HUES64 (cell line): ENCODE measurements around the gene STAT1.

Source experiments
- H3K27ac ChIP-seq: 2 replicates; pipeline ENCODE4 v1.7.0; 2013; ENCODE audit warnings: low read depth, low read length, inconsistent platforms
- H3K27me3 ChIP-seq: 2 replicates; pipeline ENCODE4 v1.6.1; 2013; ENCODE audit warnings: mild to moderate bottlenecking, low read length; ENCODE audit not compliant: insufficient read depth
- H3K36me3 ChIP-seq: 2 replicates; pipeline ENCODE4 v1.6.1; 2013; ENCODE audit warnings: mild to moderate bottlenecking, low read length; ENCODE audit not compliant: insufficient read depth
- H3K4me1 ChIP-seq: 2 replicates; pipeline ENCODE4 v1.6.1; 2013; ENCODE audit warnings: mild to moderate bottlenecking, low read length, moderate library complexity; ENCODE audit not compliant: insufficient read depth
- H3K4me3 ChIP-seq: 2 replicates; pipeline ENCODE4 v1.5.1; 2013; ENCODE audit warnings: mild to moderate bottlenecking, low read length, moderate library complexity
- H3K9ac ChIP-seq: 2 replicates; pipeline ENCODE4 v1.6.1; 2013; ENCODE audit warnings: mild to moderate bottlenecking, low read depth, low read length
- H3K9me3 ChIP-seq: 2 replicates; pipeline ENCODE4 v1.6.1; 2013; ENCODE audit warnings: low read depth, low read length; ENCODE audit not compliant: insufficient read depth
- WGBS: fragments of 150-250, 120-280 bp; methylation state at CpG from one replicate; pipeline ENCODE4 v1.1.7; 2013; ENCODE audit warnings: missing lambda C conversion rate; 5-methylcytosine and 5-hydroxymethylcytosine counted together

Gene STAT1

GRCh38 chr2:190979906-190980629, 33.9 kb downstream of the STAT1 start:
- H3K27ac ChIP-seq: no peak overlapping the region
- 91% methylated on average over 14 of the region's 14 CpGs for WGBS
- peaks cover 99% of the 10 kb centered on the region for H3K36me3 ChIP-seq
- H3K9me3 ChIP-seq: no peaks in the 10 kb centered on the region
- no peaks in the 10 kb centered on the region for H3K4me1 ChIP-seq
- H3K4me3 ChIP-seq: no peak overlapping the region
- H3K27me3 ChIP-seq: no peaks in the 10 kb centered on the region
- H3K9ac ChIP-seq: no peak overlapping the region

- Histone ChIP-seq H3K27me3 (no peaks in the 10 kb centered on the region), H3K9me3 (no peaks in the 10 kb centered on the region), H3K9ac (no peak overlapping the region), H3K36me3 (peaks cover 99% of the 10 kb centered on the region), H3K4me1 (no peaks in the 10 kb centered on the region), H3K4me3 (no peak overlapping the region), H3K27ac (no peak overlapping the region)
- WGBS: 93% methylated on average over 17 of the region's 17 CpGs
Measured at GRCh38 chr2:190978389-190979053, 35.5 kb downstream of the STAT1 start.

- H3K9me3 ChIP-seq: no peaks in the 10 kb centered on the region
- 97% methylated on average over 5 of the region's 5 CpGs for WGBS
- H3K27me3 ChIP-seq: no peaks in the 10 kb centered on the region
- H3K27ac ChIP-seq: no peak overlapping the region
- no peak overlapping the region for H3K4me3 ChIP-seq
- no peak overlapping the region for H3K9ac ChIP-seq
- H3K4me1 ChIP-seq: no peaks in the 10 kb centered on the region
- peaks cover 99% of the 10 kb centered on the region for H3K36me3 ChIP-seq
Measured at GRCh38 chr2:190977505-190977904, 36.5 kb downstream of the STAT1 start.

GRCh38 chr2:190976521-190976920, 37.5 kb downstream of the STAT1 start:
- WGBS: 97% methylated on average over 2 of the region's 2 CpGs
- H3K9ac ChIP-seq: no peak overlapping the region

GRCh38 chr2:190974629-190975361, 39.2 kb downstream of the STAT1 start:
- Histone ChIP-seq H3K27me3 (no peaks in the 10 kb centered on the region), H3K9me3 (no peaks in the 10 kb centered on the region), H3K36me3 (peaks cover 97% of the 10 kb centered on the region), H3K4me3 (no peak overlapping the region), H3K27ac (no peak overlapping the region), H3K9ac (no peak overlapping the region), H3K4me1 (no peaks in the 10 kb centered on the region)
- 90% methylated on average over 12 of the region's 12 CpGs for WGBS

More at GRCh38 chr2:190976521-190976920, 37.5 kb downstream of the STAT1 start:
- no peaks in the 10 kb centered on the region for H3K9me3 ChIP-seq
- no peak overlapping the region for H3K27ac ChIP-seq
- peaks cover 97% of the 10 kb centered on the region for H3K36me3 ChIP-seq
- no peak overlapping the region for H3K4me3 ChIP-seq
- no peaks in the 10 kb centered on the region for H3K27me3 ChIP-seq
- no peaks in the 10 kb centered on the region for H3K4me1 ChIP-seq

DNA sequence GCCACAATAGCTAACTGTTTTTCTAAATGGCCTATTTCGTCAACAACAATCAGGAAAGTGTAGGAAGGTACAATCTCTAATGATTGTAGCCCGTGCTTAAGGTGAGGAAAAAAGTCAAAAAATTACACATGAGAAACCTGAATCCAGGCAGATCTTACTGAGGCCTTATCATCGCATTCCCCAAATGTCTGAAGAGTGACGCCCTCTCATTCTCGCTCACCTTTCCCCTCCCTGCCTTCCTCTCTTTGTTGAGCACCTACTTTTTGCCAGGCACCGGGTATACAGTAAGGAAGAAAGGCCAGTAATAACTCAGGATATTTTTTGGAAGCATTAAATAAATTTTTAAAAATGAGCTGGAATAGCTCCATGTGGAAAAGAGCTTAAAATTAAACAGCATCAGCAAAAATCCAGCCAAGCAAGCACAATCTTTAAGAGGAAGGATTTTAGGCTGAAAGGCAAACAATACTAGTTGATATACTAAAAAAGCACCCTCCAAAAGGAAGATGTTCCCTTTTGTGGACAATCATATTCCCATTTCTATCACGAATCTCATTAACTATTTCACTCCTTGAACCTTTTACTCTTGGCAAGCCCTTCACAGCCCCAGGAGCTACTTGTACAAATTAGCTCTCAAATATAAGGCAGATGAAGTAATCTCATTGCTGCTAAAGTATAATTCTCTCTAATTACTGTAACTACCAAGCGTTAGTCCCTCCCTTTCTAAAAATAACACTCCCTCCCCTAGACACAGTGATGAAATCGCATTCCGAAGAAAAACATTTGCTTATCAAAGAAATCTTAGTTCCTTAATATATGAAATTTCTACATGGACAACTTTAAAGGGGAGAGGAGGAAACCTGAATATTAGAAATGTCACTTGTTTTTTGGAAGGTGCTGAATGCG, 40.0 kb downstream of the STAT1 start:
- Histone ChIP-seq H3K9me3 (no peaks in the 10 kb centered on the region), H3K36me3 (peaks cover 97% of the 10 kb centered on the region), H3K4me3 (no peak overlapping the region), H3K9ac (no peak overlapping the region), H3K27me3 (no peaks in the 10 kb centered on the region), H3K27ac (no peak overlapping the region), H3K4me1 (no peaks in the 10 kb centered on the region)
- 93% methylated on average over 10 of the region's 11 CpGs for WGBS

DNA sequence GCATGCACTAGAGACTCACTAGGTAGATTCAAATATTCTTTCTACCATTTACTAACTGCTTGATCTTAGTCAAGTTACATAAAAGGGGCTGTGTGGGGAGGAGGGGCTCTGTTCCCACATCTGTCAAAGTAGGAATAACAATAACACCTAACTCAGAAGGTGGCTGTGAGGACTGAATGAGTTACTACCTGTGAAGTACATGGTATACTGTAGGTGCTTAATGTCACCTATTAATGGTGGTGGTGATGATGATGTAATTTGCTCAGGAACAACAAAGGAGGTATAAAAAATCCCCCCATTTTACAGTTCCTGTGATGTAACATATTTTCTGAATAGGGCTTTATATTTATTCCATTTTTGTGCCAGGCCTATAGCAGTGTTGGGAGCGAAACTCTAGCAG, 40.7 kb downstream of the STAT1 start:
- H3K27ac ChIP-seq: no peak overlapping the region
- H3K9me3 ChIP-seq: no peaks in the 10 kb centered on the region
- H3K9ac ChIP-seq: no peak overlapping the region
- H3K27me3 ChIP-seq: no peaks in the 10 kb centered on the region
- peaks cover 96% of the 10 kb centered on the region for H3K36me3 ChIP-seq
- no peaks in the 10 kb centered on the region for H3K4me1 ChIP-seq
- WGBS: 91% methylated on average over 1 of the region's 1 CpG
- no peak overlapping the region for H3K4me3 ChIP-seq

DNA sequence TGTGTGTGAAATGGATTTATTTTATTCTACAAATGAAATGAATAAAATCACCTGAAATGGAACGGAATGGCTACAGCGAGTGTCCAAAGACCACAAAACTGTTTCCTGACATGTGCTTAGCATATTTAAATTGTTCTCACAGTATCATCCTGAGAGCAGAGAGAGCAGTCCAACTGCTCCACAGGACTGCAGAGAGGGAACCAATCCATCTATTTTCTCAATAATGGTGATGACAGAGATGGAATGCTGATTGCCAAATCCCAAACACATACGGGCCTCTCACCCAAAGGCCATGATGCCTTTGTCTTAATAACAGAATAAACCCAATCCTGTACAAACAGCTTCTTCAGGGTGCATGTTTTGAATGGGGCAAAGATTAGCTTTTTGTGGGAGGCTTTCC, 41.1 kb downstream of the STAT1 start:
- Histone ChIP-seq H3K4me3 (no peak overlapping the region), H3K27me3 (no peaks in the 10 kb centered on the region), H3K27ac (no peak overlapping the region), H3K9ac (no peak overlapping the region), H3K9me3 (no peaks in the 10 kb centered on the region), H3K36me3 (peaks cover 96% of the 10 kb centered on the region), H3K4me1 (no peaks in the 10 kb centered on the region)
- 82% methylated on average over 3 of the region's 3 CpGs for WGBS

DNA sequence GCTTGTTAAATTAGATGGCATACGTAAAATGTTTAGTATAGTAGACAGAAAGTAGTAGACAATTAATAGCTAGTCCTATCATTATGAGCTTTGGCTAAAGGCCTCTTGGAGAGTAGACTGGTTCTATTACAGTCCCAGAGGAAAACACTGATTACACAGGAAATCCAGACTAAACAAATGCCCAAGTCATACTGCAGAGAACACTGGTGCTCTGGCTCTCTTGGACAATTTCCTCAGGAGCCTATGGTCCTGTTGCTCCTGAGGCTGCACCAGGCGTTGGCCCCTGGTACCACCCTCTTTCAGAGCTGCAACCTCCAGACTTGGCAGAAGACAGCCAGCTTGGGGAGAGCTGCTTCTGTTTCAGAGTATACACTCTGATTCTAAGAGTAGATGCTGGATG, 41.8 kb downstream of the STAT1 start:
- Histone ChIP-seq H3K27ac (no peak overlapping the region), H3K4me1 (no peaks in the 10 kb centered on the region), H3K4me3 (no peak overlapping the region), H3K36me3 (peaks cover 97% of the 10 kb centered on the region), H3K27me3 (no peaks in the 10 kb centered on the region), H3K9ac (no peak overlapping the region), H3K9me3 (no peaks in the 10 kb centered on the region)
- WGBS: 96% methylated on average over 2 of the region's 2 CpGs

DNA sequence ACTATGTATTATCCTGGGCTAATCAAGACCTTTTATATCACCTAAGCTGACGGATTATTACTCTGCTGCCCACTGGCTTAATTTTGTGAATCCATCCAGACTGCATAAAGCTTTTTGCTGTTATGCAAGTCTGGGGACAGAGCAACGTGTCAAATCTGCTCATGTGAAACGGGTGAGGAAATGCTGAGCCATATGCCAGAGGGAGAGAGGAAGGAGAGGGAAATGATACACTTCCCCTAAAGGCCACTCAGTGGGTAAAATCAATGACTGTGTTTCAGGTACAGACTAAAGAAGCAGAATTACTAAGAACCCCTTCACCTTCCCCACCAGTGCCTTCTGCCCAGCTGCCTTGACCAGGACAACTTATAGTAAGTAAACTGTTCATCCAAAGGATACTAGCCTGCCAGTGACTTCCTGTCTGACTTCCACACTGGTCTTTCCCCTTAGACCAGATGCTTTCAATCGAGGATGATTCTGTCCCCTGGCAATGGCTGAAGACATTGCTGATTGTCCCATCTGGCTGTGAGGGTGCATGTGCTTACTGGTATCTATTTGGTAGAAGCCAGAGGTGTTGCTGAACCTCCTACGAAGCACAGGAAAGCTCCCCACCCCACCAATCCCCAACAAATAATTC, 43.0 kb downstream of the STAT1 start:
- Histone ChIP-seq H3K27ac (no peak overlapping the region), H3K36me3 (peaks cover 93% of the 10 kb centered on the region), H3K4me1 (no peaks in the 10 kb centered on the region), H3K9me3 (no peaks in the 10 kb centered on the region), H3K27me3 (no peaks in the 10 kb centered on the region), H3K4me3 (no peak overlapping the region), H3K9ac (no peak overlapping the region)
- 94% methylated on average over 5 of the region's 5 CpGs for WGBS
